OCI-LY7 (cell line): ENCODE results near the gene BORCS8. TPM values are rescaled to one million over a fixed set of nuclear protein-coding genes. Genes with fewer than 3 reads are reported as not detected.

ENCODE experiments used
- BruUV-seq: library from RNA; stranded (reverse); fragments of 400-500 nt; replicated peaks from 2 replicates; lab custom pipeline; 2021; lab: Mats Ljungman, UMichigan
- CTCF ChIA-PET: fragments of 300-600 bp; sonication (Branson Sonifier 250); formaldehyde crosslinking; loops from one replicate; lab custom pipeline; 2022; ENCODE audit warnings: antibody characterized with exemption; ENCODE audit not compliant: unreplicated experiment; lab: Charles Lee
- POLR2A ChIA-PET: fragments of 300-600 bp; sonication (Branson Sonifier 250); formaldehyde crosslinking; loops from one replicate; lab custom pipeline; 2022; ENCODE audit warnings: antibody characterized with exemption; lab: Charles Lee
- DNase-seq: peaks from one replicate; pipeline ENCODE4 v3.0.0-alpha.2; 2015; ENCODE audit warnings: low spot score
- H2AFZ ChIP-seq: fragments of 200-600 bp; sonication (generic), shearing (Covaris generic); 2 replicates; pipeline ENCODE4 v1.6.1; 2014; ENCODE audit warnings: mild to moderate bottlenecking, antibody characterized with exemption, low read length, moderate library complexity
- H3K27ac ChIP-seq: fragments of 200-600 bp; sonication (generic); 2 replicates; pipeline ENCODE4 v1.5.1; 2014; ENCODE audit warnings: mixed run types, low read depth, mild to moderate bottlenecking, moderate library complexity, low read length, inconsistent platforms; ENCODE audit not compliant: poor library complexity, severe bottlenecking
- H3K36me3 ChIP-seq: fragments of 200-600 bp; sonication (generic); 2 replicates; pipeline ENCODE4 v1.6.1; 2014; ENCODE audit warnings: mild to moderate bottlenecking, antibody characterized with exemption, low read length, moderate library complexity, mixed read lengths; ENCODE audit not compliant: insufficient read depth
- H3K4me1 ChIP-seq: fragments of 200-600 bp; sonication (generic); 2 replicates; pipeline ENCODE4 v1.5.1; 2014; ENCODE audit warnings: mild to moderate bottlenecking, low read length; ENCODE audit not compliant: insufficient read depth, poor library complexity, severe bottlenecking
- H3K4me2 ChIP-seq: fragments of 200-600 bp; sonication (generic); 2 replicates; pipeline ENCODE4 v1.6.1; 2014; ENCODE audit warnings: mild to moderate bottlenecking, low read length
- H3K4me3 ChIP-seq: fragments of 200-600 bp; sonication (generic); 2 replicates; pipeline ENCODE4 v1.5.1; 2014; ENCODE audit warnings: mild to moderate bottlenecking, low read depth, low read length; ENCODE audit not compliant: poor library complexity, severe bottlenecking
- H3K79me2 ChIP-seq: fragments of 200-600 bp; sonication (generic); 2 replicates; pipeline ENCODE4 v1.6.1; 2016; ENCODE audit warnings: low read depth, mild to moderate bottlenecking, low read length, moderate library complexity, mixed read lengths; ENCODE audit not compliant: insufficient read depth
- H3K9me2 ChIP-seq: fragments of 200-600 bp; sonication (generic); 2 replicates; pipeline ENCODE4 v1.6.1; 2016; ENCODE audit warnings: mild to moderate bottlenecking, low read length, mixed read lengths; ENCODE audit not compliant: insufficient read depth
- H3K9me3 ChIP-seq: fragments of 200-600 bp; sonication (generic); 2 replicates; pipeline ENCODE4 v1.6.1; 2014; ENCODE audit warnings: mild to moderate bottlenecking, mixed run types, low read length, mixed read lengths
- H4K20me1 ChIP-seq: fragments of 200-600 bp; sonication (generic); 2 replicates; pipeline ENCODE4 v1.6.1; 2014; ENCODE audit warnings: mild to moderate bottlenecking, antibody characterized with exemption, low read length, moderate library complexity, mixed read lengths; ENCODE audit not compliant: insufficient read depth
- EZH2phosphoT487 ChIP-seq: fragments of 200-600 bp; sonication (generic); IDR thresholded peaks from 2 replicates; pipeline ENCODE4 v1.6.1; 2018; ENCODE audit warnings: low read depth, borderline replicate concordance, mild to moderate bottlenecking, mixed run types, antibody characterized with exemption, low read length, moderate library complexity, mixed read lengths
- intact Hi-C: fragments of 100-400 bp; cut with micrococcal nuclease; formaldehyde crosslinking; loops from one replicate; pipeline ENCODE4 v1.10.0; 2022; ENCODE audit not compliant: unreplicated experiment
- total RNA-seq, 2 experiments: library from RNA; depleted of rRNA in 1 of 2; stranded (reverse); fragments of >200 nt in 1 of 2; shearing (Covaris generic) in 1 of 2; gene quantifications; 2 replicates each; pipeline ENCODE4 v1.2.3, GENCODE V29; 2014 to 2022
- TF ChIP-seq, protein P1 (sequence below): fragments of 200-600 bp; sonication (generic); conservative IDR thresholded peaks from 2 replicates; pipeline ENCODE4 v1.5.1; 2014; ENCODE audit warnings: mild to moderate bottlenecking, antibody characterized with exemption, low read length, moderate library complexity, mixed read lengths

Gene BORCS8
- total RNA-seq, 2 experiments from 2014 or later = 39.8 to 40.2 TPM

- POLR2A ChIA-PET = interaction anchor here (1.2 kb wide), 1 partner anchor 31 kb away, joined by 3 read pairs; no protein-coding TSS in a partner anchor
- no TSS peak for BruUV-seq
- intact Hi-C loops = no loop called here
These were observed 34.3 kb upstream of the BORCS8 start for GRCh38 chr19:19226204-19226603.

DNA sequence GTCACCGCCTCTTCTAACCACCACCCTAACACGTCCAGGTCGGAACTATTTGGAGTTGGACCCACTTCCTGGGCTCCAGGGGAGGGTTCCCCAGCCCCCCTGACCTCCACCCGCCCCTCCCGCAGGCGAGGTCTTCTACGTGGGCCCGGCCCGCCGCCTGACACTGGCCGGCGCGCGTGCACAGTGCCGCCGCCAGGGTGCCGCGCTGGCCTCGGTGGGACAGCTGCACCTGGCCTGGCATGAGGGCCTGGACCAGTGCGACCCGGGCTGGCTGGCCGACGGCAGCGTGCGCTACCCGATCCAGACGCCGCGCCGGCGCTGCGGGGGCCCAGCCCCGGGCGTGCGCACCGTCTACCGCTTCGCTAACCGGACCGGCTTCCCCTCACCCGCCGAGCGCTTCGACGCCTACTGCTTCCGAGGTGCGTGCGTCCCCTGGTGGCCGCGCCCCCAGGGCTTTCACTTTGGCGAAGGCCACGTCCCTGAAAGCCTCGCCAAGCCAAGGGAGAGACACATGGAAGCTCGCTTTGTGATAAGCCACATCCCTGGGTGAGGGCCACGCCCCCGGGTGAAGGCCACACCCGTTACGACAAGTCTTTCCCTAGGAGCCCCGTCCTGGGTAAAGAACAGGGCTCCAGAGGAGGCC is 33.0 kb upstream of the BORCS8 start:
- no TSS peak for BruUV-seq
- Histone ChIP-seq H3K4me1 (no peaks in the 10 kb centered on the region), H4K20me1 (no peaks in the 10 kb centered on the region), H3K4me3 (no peak overlapping the region), H3K36me3 (no peaks in the 10 kb centered on the region), H2AFZ (no peak overlapping the region), H3K4me2 (peak overlapping the region; percentile 20; the same call in 1 of the 2 replicates), H3K9me3 (no peaks in the 10 kb centered on the region), H3K79me2 (no peaks in the 10 kb centered on the region), H3K27ac (no peak overlapping the region), H3K9me2 (no peaks in the 10 kb centered on the region)
- no peak for TF ChIP-seq EZH2phosphoT487
- TF ChIP-seq, protein P1, sequence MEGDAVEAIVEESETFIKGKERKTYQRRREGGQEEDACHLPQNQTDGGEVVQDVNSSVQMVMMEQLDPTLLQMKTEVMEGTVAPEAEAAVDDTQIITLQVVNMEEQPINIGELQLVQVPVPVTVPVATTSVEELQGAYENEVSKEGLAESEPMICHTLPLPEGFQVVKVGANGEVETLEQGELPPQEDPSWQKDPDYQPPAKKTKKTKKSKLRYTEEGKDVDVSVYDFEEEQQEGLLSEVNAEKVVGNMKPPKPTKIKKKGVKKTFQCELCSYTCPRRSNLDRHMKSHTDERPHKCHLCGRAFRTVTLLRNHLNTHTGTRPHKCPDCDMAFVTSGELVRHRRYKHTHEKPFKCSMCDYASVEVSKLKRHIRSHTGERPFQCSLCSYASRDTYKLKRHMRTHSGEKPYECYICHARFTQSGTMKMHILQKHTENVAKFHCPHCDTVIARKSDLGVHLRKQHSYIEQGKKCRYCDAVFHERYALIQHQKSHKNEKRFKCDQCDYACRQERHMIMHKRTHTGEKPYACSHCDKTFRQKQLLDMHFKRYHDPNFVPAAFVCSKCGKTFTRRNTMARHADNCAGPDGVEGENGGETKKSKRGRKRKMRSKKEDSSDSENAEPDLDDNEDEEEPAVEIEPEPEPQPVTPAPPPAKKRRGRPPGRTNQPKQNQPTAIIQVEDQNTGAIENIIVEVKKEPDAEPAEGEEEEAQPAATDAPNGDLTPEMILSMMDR = peak; percentile 40; the same call in 1 of the 2 replicates
- intact Hi-C loops = loop anchor here (1.0 kb wide), 1 partner anchor 39 kb away; no protein-coding TSS in a partner anchor
- ChIA-PET POLR2A (interaction anchor here (1.2 kb wide), 1 partner anchor 30 kb away, joined by 3 read pairs; no protein-coding TSS in a partner anchor), CTCF (no interaction called here)
- DNase-seq = no peak

More at GRCh38 chr19:19226204-19226603, 34.3 kb upstream of the BORCS8 start:
- H3K4me3 ChIP-seq = no peak overlapping the region
- no peak overlapping the region for H3K27ac ChIP-seq
- no peak for TF ChIP-seq EZH2phosphoT487
- TF ChIP-seq, protein P1 = no peak
- no peaks in the 10 kb centered on the region for H3K36me3 ChIP-seq
- no peaks in the 10 kb centered on the region for H3K79me2 ChIP-seq
- H3K4me2 ChIP-seq = no peak overlapping the region
- CTCF ChIA-PET = no interaction called here
- DNase-seq = no peak
- no peaks in the 10 kb centered on the region for H3K9me3 ChIP-seq
- H3K9me2 ChIP-seq = no peaks in the 10 kb centered on the region
- H4K20me1 ChIP-seq = no peaks in the 10 kb centered on the region
- H2AFZ ChIP-seq = no peak overlapping the region
- H3K4me1 ChIP-seq = no peaks in the 10 kb centered on the region
